ENCODE results near the gene CCDC177.

Gene CCDC177
- 0 to 0.07 (median 0) reads per million in 18 experiments for total RNA-seq

DNA sequence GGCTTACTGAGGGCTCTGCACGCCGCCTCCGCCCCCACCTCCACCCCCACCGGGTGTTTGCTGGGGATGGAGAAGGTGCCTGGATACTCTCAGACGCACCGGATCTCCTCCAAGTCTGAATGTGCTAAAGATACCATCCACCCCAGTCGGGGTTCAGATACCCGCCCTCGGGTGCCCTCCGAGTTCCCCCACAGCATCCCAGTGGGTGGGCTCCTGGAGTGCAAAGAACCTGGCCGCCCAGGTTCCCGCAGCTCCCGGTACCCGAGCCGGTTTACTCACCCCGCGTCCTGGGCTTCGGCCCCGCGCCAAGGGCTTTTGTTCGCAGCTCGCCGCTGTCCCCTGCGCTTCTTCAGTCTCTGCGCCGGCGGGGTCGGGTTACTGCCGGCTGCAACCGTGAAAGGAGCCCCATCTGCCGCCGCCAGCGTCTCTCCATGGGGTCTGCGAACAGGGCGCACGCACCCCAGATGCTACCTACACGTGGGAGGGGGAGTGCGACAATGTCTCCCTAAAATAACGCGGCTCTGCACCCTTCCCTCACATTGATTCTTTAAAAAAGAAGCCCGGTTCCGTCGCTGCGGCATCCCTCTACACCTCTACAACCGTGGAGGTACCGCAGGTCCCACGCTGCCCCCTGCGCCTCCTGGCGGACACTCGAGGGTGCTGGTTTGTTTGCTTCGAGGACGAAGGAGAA is at the start of gene CCDC177:
TSS of gene CCDC177 (minus strand) at position 609 of the 691 bp plus-strand sequence. CDS start 1,249 bp downstream, outside the sequence.
- peak; percentile 43 to 50 for DNase-seq

DNA sequence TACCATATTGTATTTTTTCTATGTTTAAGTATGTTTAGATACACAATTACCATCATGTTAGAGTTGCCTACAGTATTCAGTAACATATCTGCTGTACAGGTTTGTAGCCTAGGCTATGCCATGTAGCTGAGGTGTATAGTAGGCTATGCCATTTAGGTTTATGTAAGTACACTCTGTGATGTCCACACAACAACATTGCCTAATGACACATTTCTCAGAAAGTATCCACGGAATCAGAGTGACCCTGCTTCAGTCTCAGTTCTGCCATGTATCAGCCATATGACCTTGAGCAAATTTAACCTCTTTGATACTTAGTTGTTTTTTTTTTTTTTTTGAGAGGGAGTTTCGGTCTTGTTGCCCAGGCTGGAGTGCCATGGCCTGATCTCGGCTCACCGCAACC is 49.5 kb upstream of the CCDC177 start:
- peak; percentile 61 to 76 for DNase-seq

DNA sequence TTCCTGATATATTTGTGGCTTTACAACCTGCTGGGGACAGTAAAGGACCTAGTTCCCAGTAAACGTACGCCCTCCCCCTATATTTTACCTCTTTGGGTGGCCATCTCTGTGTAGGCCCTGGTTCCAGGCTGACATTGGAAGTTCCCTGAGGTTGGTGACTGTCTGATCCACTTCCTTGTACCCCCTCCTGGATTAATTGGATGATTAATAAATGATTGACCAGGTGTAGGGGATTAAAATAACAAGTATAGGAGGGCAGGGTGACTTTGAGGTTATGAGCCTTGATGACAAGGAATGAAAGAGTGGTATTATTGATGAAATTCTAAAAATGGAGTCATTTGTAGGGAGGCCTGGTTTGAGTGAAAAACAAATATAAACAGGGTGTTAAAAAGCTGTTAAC is 46.3 kb upstream of the CCDC177 start:
- no peak for DNase-seq

DNA sequence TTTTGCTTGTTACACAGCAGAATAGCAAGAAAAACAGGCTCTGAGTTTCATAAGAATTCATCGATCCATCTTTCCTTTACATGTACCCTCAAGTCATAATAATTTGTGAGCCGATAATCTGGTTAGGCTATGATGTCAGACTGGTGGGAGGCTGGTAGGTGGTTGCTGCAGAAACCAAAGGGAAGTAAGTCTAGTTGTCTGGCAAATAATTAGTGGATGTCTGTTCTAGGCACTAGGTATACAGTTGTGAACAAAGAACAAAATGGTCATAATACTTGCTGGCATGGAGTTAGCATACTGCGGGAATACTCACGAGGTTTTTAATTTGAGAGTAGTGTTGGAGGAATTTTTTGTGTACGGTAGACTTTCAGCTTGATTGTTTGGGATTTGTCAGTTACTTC is 45.5 kb upstream of the CCDC177 start:
- peak; percentile 49 to 73 for DNase-seq

DNA sequence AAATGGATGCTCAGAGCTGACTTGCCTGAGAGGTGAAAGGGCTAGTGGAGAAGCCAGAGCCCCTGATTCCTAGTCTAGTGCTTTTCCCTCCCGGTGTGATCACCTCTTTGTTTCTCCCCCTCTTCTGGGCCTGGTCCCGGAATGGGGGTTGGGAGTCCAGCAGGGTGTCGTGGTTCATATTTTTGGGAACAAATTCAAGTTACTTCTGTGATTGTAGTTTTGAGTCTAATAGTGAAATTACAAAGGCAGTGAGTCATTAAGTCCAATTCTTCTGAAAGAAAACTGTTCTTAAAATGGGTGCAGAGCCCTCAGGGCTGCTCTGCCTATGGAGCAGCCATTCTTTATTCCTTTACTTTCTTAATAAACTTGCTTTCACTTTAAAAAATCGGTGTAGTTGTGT is 44.3 kb upstream of the CCDC177 start:
- DNase-seq: no peak

DNA sequence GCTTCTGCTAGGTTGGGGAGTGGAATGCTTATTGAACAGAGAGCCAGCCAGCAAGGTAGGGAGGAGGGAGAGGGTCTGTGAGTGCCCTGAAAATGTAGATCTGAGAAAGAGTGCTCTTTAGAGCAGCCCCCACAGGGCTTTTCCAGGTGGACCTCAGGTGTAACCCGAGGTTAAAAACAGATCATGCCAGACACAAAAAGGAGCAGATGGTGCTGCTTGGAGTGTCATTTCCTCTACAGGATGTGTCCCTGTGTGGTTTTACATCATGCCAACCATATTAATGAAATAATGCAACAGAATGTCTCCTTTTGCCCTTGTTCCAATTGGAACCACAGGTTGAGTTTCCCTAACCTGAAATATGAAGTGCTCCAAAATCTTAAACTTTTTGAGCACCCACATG is 43.1 kb upstream of the CCDC177 start:
- DNase-seq: no peak

DNA sequence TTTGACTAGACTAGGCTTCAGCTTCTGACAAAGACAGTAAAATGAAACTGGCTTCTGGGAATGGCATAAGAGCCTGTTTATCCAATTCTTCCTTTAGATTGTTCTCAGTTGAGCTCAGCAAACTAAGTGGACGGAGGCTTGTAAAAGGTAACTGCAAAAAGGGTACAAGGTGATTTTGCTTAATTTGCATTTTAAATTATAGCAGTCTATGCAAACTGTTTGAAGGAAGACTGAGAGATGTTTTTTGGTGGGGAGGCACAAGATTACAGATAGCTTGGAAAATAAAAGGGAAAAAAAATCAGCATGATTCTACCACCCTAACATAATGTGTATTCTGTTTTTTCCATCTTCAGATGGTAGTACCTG is 41.7 kb upstream of the CCDC177 start:
- DNase-seq: no peak

DNA sequence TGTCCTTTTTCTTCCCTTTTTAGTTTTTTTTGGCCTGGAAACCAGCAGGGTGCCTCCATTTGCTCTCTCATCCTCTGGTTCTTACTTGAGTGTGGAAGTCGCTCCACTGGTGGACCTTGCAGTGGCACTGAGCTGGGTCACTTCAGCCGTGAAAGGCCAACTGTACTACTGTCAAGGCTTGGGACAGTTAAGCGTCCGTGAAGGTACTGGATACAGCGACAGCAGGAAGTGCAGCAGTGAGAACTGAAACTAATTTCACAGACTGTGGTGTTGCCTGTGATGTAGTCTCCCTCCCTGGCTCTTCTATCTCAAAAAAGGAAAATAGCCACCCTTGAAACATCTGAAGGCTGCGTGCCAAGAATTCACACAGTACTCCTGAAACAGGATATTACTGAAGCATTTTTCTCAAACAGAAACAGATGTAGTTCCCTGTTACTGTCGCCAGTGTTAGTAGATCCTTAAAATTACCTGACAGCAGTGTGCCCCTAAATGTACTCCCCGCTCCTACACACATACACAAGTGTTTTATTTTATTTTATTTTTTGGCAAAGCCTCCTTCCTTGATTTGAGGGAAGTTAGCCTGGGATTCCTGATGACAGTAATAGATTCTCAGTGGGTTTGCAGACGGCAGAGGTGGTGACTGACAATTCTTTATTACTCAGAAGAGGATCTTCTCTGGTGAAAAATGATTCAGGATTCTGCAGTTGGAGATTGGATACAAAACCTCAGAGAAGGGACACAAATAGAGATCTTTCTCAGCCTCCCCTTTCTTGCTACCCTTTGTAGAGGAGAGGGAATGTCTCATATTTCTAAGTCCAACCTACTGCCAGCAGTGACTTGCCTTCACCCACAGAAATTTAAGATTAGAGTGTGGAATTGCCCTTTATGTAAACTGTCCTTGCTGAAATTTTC is 41.1 kb upstream of the CCDC177 start:
- peak; percentile 88 to 89 for DNase-seq

DNA sequence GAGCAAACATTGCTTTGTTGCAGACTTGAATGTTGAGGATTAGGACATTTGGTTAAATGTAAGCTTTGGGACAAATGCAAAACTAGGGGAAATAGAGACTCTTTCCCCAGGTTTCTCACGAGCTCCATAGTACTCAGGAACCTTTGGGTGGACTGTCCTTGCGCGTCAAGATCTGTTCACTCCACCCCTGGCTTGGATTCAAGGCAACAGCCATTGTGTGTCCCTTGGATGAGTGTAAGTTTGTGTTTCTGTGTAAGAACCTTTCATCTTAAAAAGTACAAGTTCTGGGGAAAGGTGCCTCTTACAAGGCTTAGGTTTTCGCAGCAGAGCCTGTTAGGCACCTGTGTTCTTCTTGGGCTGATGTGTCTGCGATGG is 40.4 kb upstream of the CCDC177 start:
- DNase-seq: no peak

DNA sequence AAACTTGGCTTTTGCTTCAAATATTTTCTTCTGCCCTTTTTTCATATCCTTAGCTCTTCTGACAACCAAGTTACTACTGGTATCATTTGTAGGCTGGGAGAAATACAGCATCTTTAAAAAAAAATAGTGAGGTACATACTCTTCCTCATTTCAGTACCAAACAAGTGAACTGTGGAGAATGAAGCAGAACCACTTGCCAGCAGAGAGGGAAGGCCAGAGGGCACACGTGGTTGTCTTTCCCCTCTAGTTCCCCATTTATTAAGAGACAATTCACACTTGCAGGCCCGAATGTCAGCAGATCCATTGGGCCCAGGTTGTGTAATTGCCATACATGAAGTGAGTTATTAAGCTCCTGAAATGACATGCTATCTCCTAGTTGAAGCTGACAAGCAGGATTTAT is 39.9 kb upstream of the CCDC177 start:
- peak; percentile 96 for DNase-seq

DNA sequence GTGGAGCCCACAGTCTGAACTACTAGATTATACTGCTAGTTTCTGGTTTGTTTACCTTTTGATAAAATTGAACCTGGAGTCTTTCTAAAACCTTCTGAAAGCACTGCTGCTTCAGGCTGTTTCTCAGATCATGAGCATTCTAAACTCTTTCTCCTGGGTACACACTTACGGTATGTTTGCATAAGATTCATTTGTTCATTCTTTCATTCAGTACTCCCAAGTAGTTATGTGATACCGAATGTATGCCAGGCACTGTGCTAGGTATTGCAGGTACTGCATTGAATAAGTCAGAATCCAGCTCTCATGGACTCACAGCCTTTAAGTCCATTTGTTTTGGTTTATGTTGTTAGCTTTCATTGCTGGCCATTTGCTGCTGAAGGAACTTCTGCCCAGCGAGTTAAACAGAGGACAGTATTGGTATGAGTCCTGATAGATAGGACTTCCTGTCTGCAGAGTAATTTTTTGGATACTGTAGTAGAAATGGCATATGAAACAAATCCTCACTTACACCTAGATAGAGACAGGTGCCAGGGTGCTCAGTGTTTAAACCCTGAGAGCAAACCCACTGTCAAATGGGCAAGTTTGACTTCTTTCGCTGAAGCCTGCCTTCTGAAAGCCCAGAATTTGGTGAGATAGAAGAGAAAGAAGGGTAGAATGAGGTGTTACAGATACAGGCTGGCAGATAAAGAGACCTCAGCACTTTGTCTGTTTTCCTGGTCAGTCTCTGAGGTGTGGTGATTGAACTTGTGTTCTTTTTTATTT is 38.8 kb upstream of the CCDC177 start:
- DNase-seq: no peak

DNA sequence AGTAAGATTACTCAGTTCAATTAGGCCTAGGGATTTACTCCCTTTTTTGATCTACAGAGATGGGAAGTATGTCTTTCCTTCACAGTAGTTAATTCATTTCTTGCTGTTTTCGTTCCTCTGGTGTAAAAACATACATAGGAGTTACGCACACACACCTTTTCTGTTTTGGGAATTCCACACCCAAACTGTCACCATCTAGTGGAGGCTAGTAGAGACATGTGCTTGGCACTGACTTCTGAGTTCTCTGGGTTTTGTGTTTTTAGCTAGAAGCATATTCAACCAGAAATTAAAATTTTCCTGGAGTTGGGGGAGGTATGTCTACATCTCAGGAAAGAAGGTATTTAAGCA is 38.1 kb upstream of the CCDC177 start:
- DNase-seq: no peak

DNA sequence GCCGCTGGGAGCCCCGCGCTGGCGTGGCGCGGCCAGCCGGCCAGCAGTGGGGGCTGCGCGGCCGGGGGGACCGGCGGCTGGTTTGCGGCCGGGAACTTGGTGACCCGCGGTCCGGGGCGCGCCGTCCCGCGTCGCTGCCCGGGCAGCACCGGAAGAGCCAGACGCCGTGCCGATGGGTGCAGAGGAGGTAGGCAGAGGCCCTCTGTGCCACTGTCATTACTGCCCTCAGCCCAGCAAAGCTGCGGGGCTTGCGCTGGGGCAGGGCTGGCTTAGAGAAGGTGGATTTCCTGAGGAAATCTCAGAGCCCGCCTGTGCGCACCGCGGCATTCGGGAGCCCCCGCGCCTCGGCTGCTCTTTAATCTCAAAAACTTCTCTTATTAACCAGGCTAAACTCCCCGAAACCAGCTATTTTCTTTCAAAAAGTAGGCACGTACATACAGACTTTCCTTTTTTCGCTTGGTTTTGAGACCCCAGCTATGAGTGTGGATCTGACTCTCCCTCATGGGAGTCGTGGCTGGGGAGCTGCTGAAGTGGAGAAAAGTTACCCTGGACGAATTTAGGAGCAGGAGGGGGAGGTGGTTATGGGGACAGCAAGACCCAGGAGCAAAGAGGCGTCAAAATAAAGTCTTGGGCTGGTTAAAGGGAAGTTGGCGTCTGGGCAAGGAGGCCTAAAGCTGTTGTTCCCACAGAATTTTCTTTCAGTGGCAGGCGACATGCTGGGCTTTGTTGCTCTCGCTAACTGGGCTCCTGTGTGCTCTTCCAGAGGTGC is 37.5 kb upstream of the CCDC177 start:
- DNase-seq: peak; percentile 61 to 72

DNA sequence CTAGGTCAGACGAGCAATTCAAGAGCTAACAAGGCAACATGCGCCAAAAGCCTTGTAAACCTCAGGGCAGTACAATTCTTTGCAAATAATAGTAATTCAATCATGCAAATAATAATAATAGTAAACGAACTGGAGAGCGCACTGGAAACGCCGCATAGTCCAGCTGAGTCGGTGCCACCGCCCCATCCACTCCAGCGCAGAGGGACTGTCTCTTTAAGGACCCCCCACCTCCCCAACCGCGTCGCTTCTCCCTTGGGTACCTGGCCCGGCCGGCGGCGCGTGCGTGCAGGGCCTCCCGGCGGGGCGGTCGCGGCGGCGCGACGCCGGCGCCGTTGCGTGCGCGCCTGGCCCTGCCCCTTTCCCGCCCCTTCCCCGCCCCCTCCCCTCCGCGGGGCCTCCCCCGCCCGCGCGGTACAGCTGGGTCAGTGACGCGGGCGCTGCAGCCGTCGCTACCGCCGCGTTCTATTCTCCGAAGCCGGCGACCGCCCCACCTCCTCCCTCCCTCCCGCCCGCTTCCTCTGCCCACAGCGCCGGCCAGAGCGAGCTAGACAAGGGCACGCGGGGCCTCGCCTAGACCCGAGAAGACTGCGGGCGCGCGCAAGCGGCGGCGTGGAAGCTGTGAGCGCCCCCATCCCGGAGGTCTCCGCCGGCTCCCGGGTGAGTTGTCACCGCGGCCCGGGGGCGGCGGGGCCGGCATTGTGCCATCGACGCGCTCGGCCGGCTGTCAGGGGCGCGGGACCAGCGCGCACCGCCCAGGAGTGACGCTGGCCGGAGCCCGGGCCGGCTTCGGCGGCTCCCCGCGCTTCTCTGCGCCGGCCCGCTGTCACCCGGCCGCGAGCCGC is 36.7 kb upstream of the CCDC177 start, which contains the start of gene SUSD6:
TSS of gene SUSD6 (plus strand) at position 425 of the 842 bp plus-strand sequence. CDS start 46,997 bp downstream, outside the sequence.
- DNase-seq: peak; percentile 82 to 93

DNA sequence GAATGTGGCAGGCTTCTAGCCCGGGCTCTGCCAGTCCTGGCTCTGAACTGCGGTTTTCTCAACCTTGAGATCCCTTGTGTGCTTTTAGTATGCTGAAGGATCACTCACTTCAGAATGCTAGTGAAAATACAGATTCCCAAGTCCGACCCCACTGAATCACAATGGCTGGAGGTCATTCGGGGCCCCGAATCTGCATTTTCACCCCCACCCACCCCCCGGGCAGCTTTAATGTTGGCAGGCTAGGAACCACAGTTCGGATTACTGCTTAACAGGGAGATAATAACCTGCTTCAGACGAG is 36.2 kb upstream of the CCDC177 start:
- DNase-seq: no peak

DNA sequence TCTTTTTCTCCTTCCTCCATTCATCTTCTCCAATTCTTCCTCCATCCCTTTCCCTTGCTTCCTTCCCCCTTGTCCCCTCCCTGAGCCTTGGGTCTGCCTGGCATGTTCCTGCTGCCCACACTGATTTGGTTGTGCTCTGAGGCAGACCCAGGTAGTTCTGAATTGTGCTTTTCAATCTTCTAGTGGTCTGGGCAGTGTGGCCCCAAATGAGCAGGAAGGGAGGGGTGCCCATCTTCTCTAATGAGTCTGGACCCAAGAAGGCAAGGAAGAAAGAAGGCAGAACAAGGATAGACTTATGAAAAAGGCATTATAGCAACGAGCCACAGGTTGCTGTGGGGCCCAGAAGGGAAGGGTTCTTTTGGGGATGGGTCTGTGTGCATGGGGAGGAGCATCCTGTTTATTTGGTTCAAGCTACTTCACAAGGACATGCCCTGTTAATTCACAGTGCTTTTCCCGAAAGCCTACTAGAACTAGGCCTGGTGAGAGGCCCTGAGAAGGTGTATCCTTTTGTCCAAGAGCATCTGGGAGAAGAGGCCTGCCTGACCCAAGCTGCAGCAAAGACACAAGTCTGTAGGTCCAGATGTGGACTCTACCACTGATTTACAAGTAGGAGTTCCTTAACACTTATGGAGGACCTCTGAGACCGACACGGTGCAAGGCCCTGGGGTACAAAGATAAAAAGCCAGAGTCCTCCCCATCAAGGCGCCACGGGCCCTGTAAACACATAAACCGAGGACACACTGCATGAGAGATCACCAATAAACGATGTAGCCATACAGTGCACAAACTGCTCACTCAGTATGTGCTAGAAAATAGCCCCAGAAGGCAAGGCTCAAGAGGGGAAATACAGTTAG is 35.6 kb upstream of the CCDC177 start:
- DNase-seq: no peak

DNA sequence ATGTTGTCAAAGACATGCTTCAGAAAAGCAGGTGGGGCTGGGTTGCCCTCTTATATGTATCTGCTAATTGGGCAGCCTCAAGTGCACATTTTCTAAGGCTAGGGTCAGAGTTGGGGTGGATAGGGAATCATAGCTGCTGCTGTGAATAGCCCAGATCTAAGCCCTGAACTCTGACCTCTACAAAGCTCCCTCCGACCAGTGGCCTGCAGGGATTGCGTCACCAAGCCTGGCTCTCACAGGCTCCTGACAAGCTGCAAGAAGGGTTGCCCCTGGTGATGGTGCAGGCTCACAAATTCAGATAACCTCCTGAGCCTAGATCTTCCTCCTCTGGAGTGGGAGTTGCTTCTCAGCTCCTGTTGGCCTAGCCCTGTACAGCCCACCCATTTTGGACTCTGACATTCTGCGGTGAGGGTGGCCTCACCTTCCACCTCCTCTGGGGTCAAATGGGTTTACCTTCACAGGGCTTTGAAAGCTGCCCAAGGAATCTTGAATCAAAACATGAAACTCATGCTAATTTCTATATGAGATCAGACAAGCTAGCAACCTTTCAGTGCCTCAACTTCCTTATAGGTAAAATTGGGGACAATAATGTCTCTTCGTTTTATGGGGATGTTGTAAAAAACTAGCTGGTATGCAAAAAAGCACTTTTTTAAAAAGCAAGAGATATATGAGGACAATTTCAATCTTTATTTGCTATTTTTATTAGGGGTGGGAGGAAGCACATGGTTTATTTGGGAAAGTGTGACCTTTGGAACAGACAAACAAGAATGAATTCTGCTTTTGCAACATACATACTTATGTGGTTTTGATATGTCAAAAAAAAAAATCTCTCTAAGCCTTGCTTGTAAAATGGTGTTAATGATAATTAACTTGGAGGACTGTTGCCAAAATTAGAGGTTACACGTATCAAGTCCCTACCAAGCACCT is 31.9 kb upstream of the CCDC177 start:
- DNase-seq: peak; percentile 69 to 87

DNA sequence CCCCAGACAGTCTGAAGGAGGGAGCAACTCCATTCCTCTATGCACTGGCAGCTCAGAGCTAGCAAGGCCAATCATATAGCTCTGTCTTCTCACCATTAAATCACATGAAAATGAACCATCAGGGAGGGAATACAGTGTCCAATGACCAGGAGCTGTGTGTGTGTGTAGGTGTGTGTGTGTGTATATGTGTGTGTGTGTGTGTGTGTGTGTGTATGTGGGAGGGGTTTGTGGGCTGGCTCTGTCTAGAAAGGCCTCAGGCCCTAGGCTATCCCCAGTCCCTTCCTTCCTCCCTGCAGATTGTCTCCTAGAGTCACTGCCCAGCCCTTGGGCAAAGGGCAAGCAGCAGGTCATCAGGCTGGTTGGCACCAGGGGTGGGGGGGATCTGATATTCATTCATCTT is 31.1 kb upstream of the CCDC177 start:
- peak; percentile 75 to 87 for DNase-seq

DNA sequence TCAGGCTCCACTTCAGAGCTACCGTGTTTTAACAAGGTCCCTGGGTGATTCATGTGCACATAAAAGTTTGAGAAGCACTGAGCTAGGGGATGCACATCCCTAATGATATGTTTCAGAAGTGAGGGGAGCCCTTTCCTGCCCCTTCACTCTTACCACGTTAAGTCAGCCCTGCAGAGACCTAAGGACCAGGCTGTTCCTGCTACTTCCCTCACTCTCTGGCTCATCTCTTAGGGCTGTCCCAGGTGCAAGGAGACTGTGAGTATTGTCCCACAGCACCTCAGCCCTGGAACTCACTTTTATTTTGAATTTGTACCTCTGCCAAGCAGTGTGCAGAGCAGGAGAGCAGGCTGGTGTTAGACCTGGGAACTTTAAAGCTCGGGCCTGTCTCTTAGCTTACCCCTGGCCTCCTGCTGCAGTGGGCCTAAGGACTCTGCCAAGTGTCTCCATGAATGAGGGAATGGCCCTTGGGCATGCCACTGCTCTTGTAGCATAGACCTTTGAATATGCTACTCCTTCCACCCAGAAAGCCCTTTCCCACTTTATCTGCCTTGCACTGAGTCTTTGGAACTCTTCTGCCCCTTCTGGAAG is 25.7 kb upstream of the CCDC177 start:
- DNase-seq: no peak
